Endothelial cell of hepatic sinusoid (primary cell): ENCODE data around the gene IGFLR1.

Experiments used
- in situ Hi-C: cut with HindIII; loops from 2 replicates; pipeline ENCODE4 v1.10.0; 2017; ENCODE audit warnings: low sequenced_read_pairs

The IGFLR1 gene

GRCh38 chr19:35755550-35756376 lies 13.5 kb upstream of the IGFLR1 start:
- in situ Hi-C loops = no loop called here

- in situ Hi-C loops = no loop called here
Measured at GRCh38 chr19:35755131-35755549, 12.9 kb upstream of the IGFLR1 start.

GRCh38 chr19:35754370-35755130 lies 12.3 kb upstream of the IGFLR1 start:
- in situ Hi-C loops = no loop called here

GRCh38 chr19:35753634-35754369 lies 11.6 kb upstream of the IGFLR1 start:
- in situ Hi-C loops = no loop called here

GRCh38 chr19:35752746-35753350 lies 10.6 kb upstream of the IGFLR1 start:
- in situ Hi-C loops = no loop called here

- in situ Hi-C loops = no loop called here
Measured at GRCh38 chr19:35751839-35752745, 9.8 kb upstream of the IGFLR1 start.

- in situ Hi-C loops = no loop called here
Measured at GRCh38 chr19:35750167-35750566, 7.9 kb upstream of the IGFLR1 start.

- in situ Hi-C loops = no loop called here
Measured at GRCh38 chr19:35748106-35749020, 6.1 kb upstream of the IGFLR1 start, which contains the start of gene LIN37. Gene LIN37, plus strand, starts transcription at chr19:35748576. Its CDS starts 149 bp downstream, at chr19:35748725.

GRCh38 chr19:35746531-35746930 lies 4.3 kb upstream of the IGFLR1 start:
- in situ Hi-C loops = no loop called here

- in situ Hi-C loops = no loop called here
Measured at GRCh38 chr19:35746087-35746462, 3.8 kb upstream of the IGFLR1 start.

GRCh38 chr19:35745328-35746086 lies 3.3 kb upstream of the IGFLR1 start, which contains the start of the genes PSENEN and U2AF1L4:
Gene PSENEN, plus strand, starts transcription at chr19:35745651. Its CDS starts 280 bp downstream, at chr19:35745931.
Gene U2AF1L4, minus strand, starts transcription at chr19:35745418. Its CDS starts 27 bp downstream, at chr19:35745391.
- in situ Hi-C loops = no loop called here

- in situ Hi-C loops = no loop called here
Measured at GRCh38 chr19:35744430-35745327, 2.4 kb upstream of the IGFLR1 start.

- in situ Hi-C loops = no loop called here
Measured at GRCh38 chr19:35743640-35744429, 1.6 kb upstream of the IGFLR1 start.

GRCh38 chr19:35741203-35741515 lies 1.1 kb downstream of the IGFLR1 start:
- in situ Hi-C loops = no loop called here

GRCh38 chr19:35740423-35741202 lies 1.6 kb downstream of the IGFLR1 start:
- in situ Hi-C loops = no loop called here

GRCh38 chr19:35740108-35740422 lies 2.2 kb downstream of the IGFLR1 start:
- in situ Hi-C loops = no loop called here
